ENCODE measurements around the gene MMP11.

Gene MMP11

GRCh38 chr22:23833017-23833751, 60.5 kb downstream of the MMP11 start:
- DNase-seq = no peak

All from eye (tissue), 1 donor.